ENCODE measurements around the gene HCFC1. TPM values are rescaled to one million over a fixed set of nuclear protein-coding genes. Genes with fewer than 3 reads are reported as not detected.

The HCFC1 gene
- total RNA-seq, 1 experiment from 2014 or later, result 79.9 TPM

GRCh38 chrX:153993079-153993478 is 21.5 kb upstream of the HCFC1 start:
- Histone ChIP-seq H3K9me2 (ENCODE audit: insufficient read depth) (no peaks in the 10 kb centered on the region), H3K36me3 (ENCODE audit: low read depth) (no peaks in the 10 kb centered on the region), H3K4me1 (replicated peaks; ENCODE audit: insufficient read depth) (no peaks in the 10 kb centered on the region), H3K4me3 (no peak overlapping the region), H3K4me2 (no peak overlapping the region), H3K79me2 (ENCODE audit: low read depth) (no peaks in the 10 kb centered on the region), H3F3A (ENCODE audit: insufficient read depth, low read depth) (no peaks in the 10 kb centered on the region), H4K20me1 (ENCODE audit: insufficient read depth) (no peaks in the 10 kb centered on the region), H3K9me3 (ENCODE audit: insufficient read depth, low read depth) (no peaks in the 10 kb centered on the region), H3K27me3 (ENCODE audit: insufficient read depth, low read depth) (no peaks in the 10 kb centered on the region), H2AFZ (no peak overlapping the region), H3K27ac (no peak overlapping the region)
- no TSS peak for BruUV-seq (replicated peaks)
- no peak for DNase-seq
- intact Hi-C loops (cut with micrococcal nuclease; ENCODE audit: unreplicated experiment), result no loop called here
- POLR2A ChIA-PET (ENCODE audit: unreplicated experiment), result no interaction called here
- no peak for TF ChIP-seq EZH2 (IDR thresholded peaks at IDR 0.05; ENCODE audit: low read depth)
- TF ChIP-seq CTCF (conservative IDR thresholded peaks at IDR 0.05), result no peak
- CTCF ChIA-PET, result no interaction called here

- Histone ChIP-seq H3K79me2 (ENCODE audit: low read depth) (no peaks in the 10 kb centered on the region), H3K4me1 (replicated peaks; ENCODE audit: insufficient read depth) (no peaks in the 10 kb centered on the region), H3F3A (ENCODE audit: insufficient read depth, low read depth) (no peaks in the 10 kb centered on the region), H3K9me2 (ENCODE audit: insufficient read depth) (no peaks in the 10 kb centered on the region), H2AFZ (no peak overlapping the region), H3K27ac (no peak overlapping the region), H3K9me3 (ENCODE audit: insufficient read depth, low read depth) (no peaks in the 10 kb centered on the region), H3K36me3 (ENCODE audit: low read depth) (no peaks in the 10 kb centered on the region), H3K4me2 (no peak overlapping the region), H3K27me3 (ENCODE audit: insufficient read depth, low read depth) (no peaks in the 10 kb centered on the region), H4K20me1 (ENCODE audit: insufficient read depth) (no peaks in the 10 kb centered on the region), H3K4me3 (no peak overlapping the region)
- ChIA-PET POLR2A (ENCODE audit: unreplicated experiment) (no interaction called here), CTCF (no interaction called here)
- intact Hi-C loops (cut with micrococcal nuclease; ENCODE audit: unreplicated experiment), result no loop called here
- BruUV-seq (replicated peaks), result no TSS peak
- TF ChIP-seq CTCF (conservative IDR thresholded peaks at IDR 0.05) (no peak), EZH2 (IDR thresholded peaks at IDR 0.05; ENCODE audit: low read depth) (no peak)
- no peak for DNase-seq
Measured at GRCh38 chrX:153992180-153992579, 20.6 kb upstream of the HCFC1 start.

GRCh38 chrX:153991013-153991580 is 19.5 kb upstream of the HCFC1 start:
- TF ChIP-seq CTCF (conservative IDR thresholded peaks at IDR 0.05) (no peak), EZH2 (IDR thresholded peaks at IDR 0.05; ENCODE audit: low read depth) (no peak)
- CTCF ChIA-PET, result no interaction called here
- no TSS peak for BruUV-seq (replicated peaks)
- H3K4me3 ChIP-seq, result no peak overlapping the region
- no peaks in the 10 kb centered on the region for H3K4me1 ChIP-seq (replicated peaks; ENCODE audit: insufficient read depth)
- H4K20me1 ChIP-seq (ENCODE audit: insufficient read depth), result no peaks in the 10 kb centered on the region
- no peak for DNase-seq
- no peak overlapping the region for H2AFZ ChIP-seq
- H3K27ac ChIP-seq, result no peak overlapping the region
- intact Hi-C loops (cut with micrococcal nuclease; ENCODE audit: unreplicated experiment), result no loop called here
- POLR2A ChIA-PET (ENCODE audit: unreplicated experiment), result no interaction called here
- no peaks in the 10 kb centered on the region for H3K9me3 ChIP-seq (ENCODE audit: insufficient read depth, low read depth)
- H3K36me3 ChIP-seq (ENCODE audit: low read depth), result no peaks in the 10 kb centered on the region
- no peaks in the 10 kb centered on the region for H3K27me3 ChIP-seq (ENCODE audit: insufficient read depth, low read depth)
- H3K9me2 ChIP-seq (ENCODE audit: insufficient read depth), result no peaks in the 10 kb centered on the region
- H3F3A ChIP-seq (ENCODE audit: insufficient read depth, low read depth), result no peaks in the 10 kb centered on the region
- H3K4me2 ChIP-seq, result no peak overlapping the region
- no peaks in the 10 kb centered on the region for H3K79me2 ChIP-seq (ENCODE audit: low read depth)
